OCI-LY7 (cell line): Measurements from ENCODE around the gene PNMA8C.

Experiments
- EZH2phosphoT487 ChIP-seq: fragments of 200-600 bp; sonication (generic); IDR thresholded peaks from 2 replicates; pipeline ENCODE4 v1.6.1; 2018; ENCODE audit warnings: low read depth, borderline replicate concordance, mild to moderate bottlenecking, mixed run types, antibody characterized with exemption, low read length, moderate library complexity, mixed read lengths
- TF ChIP-seq, protein P1 (sequence below): fragments of 200-600 bp; sonication (generic); conservative IDR thresholded peaks from 2 replicates; pipeline ENCODE4 v1.5.1; 2014; ENCODE audit warnings: mild to moderate bottlenecking, antibody characterized with exemption, low read length, moderate library complexity, mixed read lengths

DNA sequence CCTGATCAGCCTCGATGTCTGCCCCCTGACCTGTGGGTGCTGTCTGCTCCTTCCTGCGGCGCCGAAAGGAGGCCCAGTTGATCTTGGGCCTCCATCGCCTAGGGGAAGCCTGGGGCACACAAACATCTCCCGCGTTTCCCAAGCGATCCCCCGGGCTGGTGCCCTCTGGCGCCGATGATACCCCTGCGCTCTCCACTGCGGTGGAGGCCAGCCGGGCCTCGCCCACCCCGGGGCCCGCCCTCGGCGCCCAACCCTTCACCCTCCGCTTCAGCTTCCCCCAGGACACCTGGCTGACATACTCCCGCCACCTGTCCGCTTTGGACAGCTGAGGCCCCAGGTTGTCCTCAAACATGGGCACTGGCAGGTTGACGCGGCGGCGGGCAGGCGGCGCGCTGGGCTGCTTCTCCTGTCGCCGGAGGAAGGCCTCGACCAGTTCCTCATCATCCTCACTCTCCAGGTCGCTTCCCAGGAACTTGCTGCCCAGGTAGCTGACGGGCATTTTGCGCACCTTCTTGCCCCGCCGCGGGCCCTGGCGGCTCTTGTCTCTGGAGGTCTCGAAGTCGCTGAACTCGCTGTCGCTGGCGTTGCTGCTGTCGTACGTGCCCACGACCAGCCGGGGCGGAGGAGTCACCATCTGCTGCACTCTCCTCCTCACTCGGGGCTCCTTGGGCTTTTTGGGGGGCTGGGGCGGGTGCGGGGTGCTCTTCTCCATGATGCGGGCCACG lies 16.6 kb downstream of the PNMA8C start:
- TF ChIP-seq, protein P1, sequence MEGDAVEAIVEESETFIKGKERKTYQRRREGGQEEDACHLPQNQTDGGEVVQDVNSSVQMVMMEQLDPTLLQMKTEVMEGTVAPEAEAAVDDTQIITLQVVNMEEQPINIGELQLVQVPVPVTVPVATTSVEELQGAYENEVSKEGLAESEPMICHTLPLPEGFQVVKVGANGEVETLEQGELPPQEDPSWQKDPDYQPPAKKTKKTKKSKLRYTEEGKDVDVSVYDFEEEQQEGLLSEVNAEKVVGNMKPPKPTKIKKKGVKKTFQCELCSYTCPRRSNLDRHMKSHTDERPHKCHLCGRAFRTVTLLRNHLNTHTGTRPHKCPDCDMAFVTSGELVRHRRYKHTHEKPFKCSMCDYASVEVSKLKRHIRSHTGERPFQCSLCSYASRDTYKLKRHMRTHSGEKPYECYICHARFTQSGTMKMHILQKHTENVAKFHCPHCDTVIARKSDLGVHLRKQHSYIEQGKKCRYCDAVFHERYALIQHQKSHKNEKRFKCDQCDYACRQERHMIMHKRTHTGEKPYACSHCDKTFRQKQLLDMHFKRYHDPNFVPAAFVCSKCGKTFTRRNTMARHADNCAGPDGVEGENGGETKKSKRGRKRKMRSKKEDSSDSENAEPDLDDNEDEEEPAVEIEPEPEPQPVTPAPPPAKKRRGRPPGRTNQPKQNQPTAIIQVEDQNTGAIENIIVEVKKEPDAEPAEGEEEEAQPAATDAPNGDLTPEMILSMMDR, result no peak
- TF ChIP-seq EZH2phosphoT487, result no peak
